Measurements from ENCODE around the gene TALDO1. TPM values are rescaled to one million over a fixed set of nuclear protein-coding genes. Genes with fewer than 3 reads are reported as not detected.

TALDO1 gene
- total RNA-seq, 1 donor from 2014 or later = 182 TPM

GRCh38 chr11:802693-803466 is 55.6 kb downstream of the TALDO1 start:
- H3K4me1 Mint-ChIP-seq (ENCODE audit: low read depth, unreplicated experiment) = peaks cover 4% of the 10 kb centered on the region
- peak overlapping the region; percentile 52 for H3K4me3 Mint-ChIP-seq (ENCODE audit: unreplicated experiment)
- peak; percentile 17 for DNase-seq
- peaks cover 7% of the 10 kb centered on the region for H3K27me3 Mint-ChIP-seq (ENCODE audit: unreplicated experiment)
- no peaks in the 10 kb centered on the region for H3K36me3 Mint-ChIP-seq (ENCODE audit: unreplicated experiment)
- H3K27ac Mint-ChIP-seq (ENCODE audit: unreplicated experiment) = no peak overlapping the region
- H3K9me3 Mint-ChIP-seq (ENCODE audit: unreplicated experiment) = peaks cover 8% of the 10 kb centered on the region
- TF ChIP-seq CTCF (IDR thresholded peaks at IDR 0.05; ENCODE audit: partially characterized antibody, unreplicated experiment) = no peak

GRCh38 chr11:803467-803742 is 56.1 kb downstream of the TALDO1 start:
- no peak for DNase-seq
- Mint-ChIP-seq H3K4me1 (ENCODE audit: low read depth, unreplicated experiment) (peaks cover 4% of the 10 kb centered on the region), H3K36me3 (ENCODE audit: unreplicated experiment) (no peaks in the 10 kb centered on the region), H3K27me3 (ENCODE audit: unreplicated experiment) (peaks cover 8% of the 10 kb centered on the region), H3K9me3 (ENCODE audit: unreplicated experiment) (peaks cover 9% of the 10 kb centered on the region), H3K4me3 (ENCODE audit: unreplicated experiment) (no peak overlapping the region), H3K27ac (ENCODE audit: unreplicated experiment) (no peak overlapping the region)
- no peak for TF ChIP-seq CTCF (IDR thresholded peaks at IDR 0.05; ENCODE audit: partially characterized antibody, unreplicated experiment)

DNA sequence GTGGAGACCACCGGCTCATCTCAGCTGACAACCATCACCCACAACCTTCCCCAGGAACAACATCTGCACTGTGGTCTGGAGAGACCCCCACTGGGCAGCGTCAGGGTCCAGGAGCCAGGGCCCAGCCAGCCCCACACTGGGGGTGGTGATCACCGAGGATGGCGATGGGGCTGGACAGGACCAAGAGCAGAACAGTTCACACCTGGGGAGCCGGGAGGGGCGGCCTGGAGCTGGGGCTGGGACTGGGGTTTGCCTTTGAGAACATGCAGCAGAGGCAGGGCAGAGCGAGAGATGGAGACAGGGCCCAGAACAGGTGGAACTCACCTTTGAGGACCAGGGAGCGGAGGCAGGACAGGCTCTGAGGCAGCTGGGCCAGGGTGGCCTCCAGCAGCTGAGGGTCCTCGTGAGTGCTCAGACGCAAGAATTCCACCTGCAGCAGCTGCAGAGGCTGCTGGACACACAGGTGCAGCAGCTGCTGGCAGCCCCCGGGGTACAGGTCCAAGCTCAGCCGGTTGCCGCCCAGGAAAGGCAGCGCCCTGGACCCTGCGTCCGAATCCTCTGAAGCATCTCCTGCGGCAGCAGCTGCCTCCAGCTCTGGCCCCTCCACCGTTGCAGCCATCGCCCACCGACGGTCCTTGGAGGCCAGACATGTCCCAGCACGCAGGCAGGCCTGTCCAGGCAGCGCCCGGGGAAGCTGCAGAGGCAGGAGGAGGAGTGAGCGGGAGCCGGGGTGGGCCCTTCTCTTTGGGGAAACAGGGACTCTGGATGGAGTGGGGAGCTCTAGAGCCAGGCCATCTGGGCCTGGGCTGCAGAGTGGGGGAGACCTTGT is 56.7 kb downstream of the TALDO1 start:
- Mint-ChIP-seq H3K27ac (ENCODE audit: unreplicated experiment) (no peak overlapping the region), H3K4me3 (ENCODE audit: unreplicated experiment) (peak overlapping the region; percentile 74), H3K9me3 (ENCODE audit: unreplicated experiment) (peaks cover 9% of the 10 kb centered on the region), H3K27me3 (ENCODE audit: unreplicated experiment) (peaks cover 8% of the 10 kb centered on the region), H3K4me1 (ENCODE audit: low read depth, unreplicated experiment) (peaks cover 4% of the 10 kb centered on the region), H3K36me3 (ENCODE audit: unreplicated experiment) (no peaks in the 10 kb centered on the region)
- no peak for TF ChIP-seq CTCF (IDR thresholded peaks at IDR 0.05; ENCODE audit: partially characterized antibody, unreplicated experiment)
- DNase-seq = peak; percentile 75

- DNase-seq = no peak
- Mint-ChIP-seq H3K4me3 (ENCODE audit: unreplicated experiment) (peak overlapping the region; percentile 74), H3K36me3 (ENCODE audit: unreplicated experiment) (no peaks in the 10 kb centered on the region), H3K4me1 (ENCODE audit: low read depth, unreplicated experiment) (peaks cover 4% of the 10 kb centered on the region), H3K27me3 (ENCODE audit: unreplicated experiment) (peaks cover 8% of the 10 kb centered on the region), H3K27ac (ENCODE audit: unreplicated experiment) (no peak overlapping the region), H3K9me3 (ENCODE audit: unreplicated experiment) (peaks cover 9% of the 10 kb centered on the region)
- no peak for TF ChIP-seq CTCF (IDR thresholded peaks at IDR 0.05; ENCODE audit: partially characterized antibody, unreplicated experiment)
Observed at GRCh38 chr11:804599-804964, 57.3 kb downstream of the TALDO1 start.

Measured in glutamatergic neuron (in vitro differentiated cells).